GM21423 (cell line): ENCODE results near the gene GMPR.

Source experiments
- ATAC-seq: cut with Tn5 transposase; IDR thresholded peaks from one replicate; pipeline ENCODE4 v1.9.1; 2021; ENCODE audit warnings: mild to moderate bottlenecking, moderate library complexity; ENCODE audit not compliant: unreplicated experiment

Gene GMPR

GRCh38 chr6:16270178-16270794 is 31.9 kb downstream of the GMPR start:
- no peak for ATAC-seq

- ATAC-seq, result no peak
Measured at GRCh38 chr6:16271428-16271827, 33.0 kb downstream of the GMPR start.

GRCh38 chr6:16272201-16272600 is 33.8 kb downstream of the GMPR start:
- no peak for ATAC-seq

GRCh38 chr6:16273256-16273655 is 34.9 kb downstream of the GMPR start:
- no peak for ATAC-seq

- no peak for ATAC-seq
Measured at GRCh38 chr6:16274483-16274882, 36.1 kb downstream of the GMPR start.

- no peak for ATAC-seq
Measured at GRCh38 chr6:16274885-16275589, 36.6 kb downstream of the GMPR start.

- no peak for ATAC-seq
Measured at GRCh38 chr6:16277101-16277981, 39.0 kb downstream of the GMPR start.

- no peak for ATAC-seq
Measured at GRCh38 chr6:16278048-16278724, 39.8 kb downstream of the GMPR start.

GRCh38 chr6:16278750-16279149 is 40.4 kb downstream of the GMPR start:
- no peak for ATAC-seq

- no peak for ATAC-seq
Measured at GRCh38 chr6:16279243-16279642, 40.9 kb downstream of the GMPR start.

GRCh38 chr6:16282370-16282769 is 44.0 kb downstream of the GMPR start:
- no peak for ATAC-seq

- ATAC-seq, result no peak
Measured at GRCh38 chr6:16284472-16284871, 46.1 kb downstream of the GMPR start.

- no peak for ATAC-seq
Measured at GRCh38 chr6:16285467-16286150, 47.2 kb downstream of the GMPR start.

- ATAC-seq, result no peak
Measured at GRCh38 chr6:16286151-16286522, 47.8 kb downstream of the GMPR start.

- no peak for ATAC-seq
Measured at GRCh38 chr6:16288163-16288562, 49.8 kb downstream of the GMPR start.

- ATAC-seq, result no peak
Measured at GRCh38 chr6:16291739-16292138, 53.4 kb downstream of the GMPR start.

GRCh38 chr6:16292432-16292831 is 54.0 kb downstream of the GMPR start:
- no peak for ATAC-seq

GRCh38 chr6:16292942-16293341 is 54.6 kb downstream of the GMPR start:
- no peak for ATAC-seq

- ATAC-seq, result no peak
Measured at GRCh38 chr6:16294371-16294770, 56.0 kb downstream of the GMPR start.

GRCh38 chr6:16295060-16295459 is 56.7 kb downstream of the GMPR start:
- ATAC-seq, result no peak

GRCh38 chr6:16295471-16295870 is 57.1 kb downstream of the GMPR start:
- no peak for ATAC-seq
